IMR-90 (cell line): Measurements from ENCODE around the gene COL24A1. TPM values are rescaled to one million over a fixed set of nuclear protein-coding genes. Genes with fewer than 3 reads are reported as not detected.

Experiments
- ATAC-seq: fragments of 200-7000 bp; cut with Tn5 transposase; 2 replicates; pipeline ENCODE4 v1.9.1; 2020; ENCODE audit warnings: low read depth, mild to moderate bottlenecking, moderate library complexity
- BruUV-seq: library from RNA; stranded (reverse); fragments of 400-500 nt; replicated peaks from 2 replicates; lab custom pipeline; 2021; lab: Mats Ljungman, UMichigan
- CTCF ChIA-PET: fragments of 300-600 bp; formaldehyde crosslinking; extraction: SDS; loops from one replicate; lab custom pipeline; 2021; ENCODE audit warnings: antibody characterized with exemption; lab: Yijun Ruan, JAX
- POLR2A ChIA-PET: fragments of 300-600 bp; sonication (Branson Sonifier 250); formaldehyde crosslinking; loops from one replicate; lab custom pipeline; 2022; ENCODE audit warnings: antibody characterized with exemption; ENCODE audit not compliant: unreplicated experiment; lab: Charles Lee
- DNase-seq: peaks from one replicate; pipeline ENCODE4 v3.0.0; 2013
- H2AFZ ChIP-seq: replicated peaks from 2 replicates; pipeline ENCODE3; 2013; ENCODE audit warnings: low read length, mild to moderate bottlenecking; ENCODE audit not compliant: poor library complexity
- H2AK5ac ChIP-seq: 2 replicates; pipeline ENCODE4 v1.6.1; 2013; ENCODE audit warnings: low read depth, low read length, inconsistent platforms
- H2AK9ac ChIP-seq: replicated peaks from 2 replicates; pipeline ENCODE3; 2013; ENCODE audit warnings: mild to moderate bottlenecking, low read depth, low read length, moderate library complexity; ENCODE audit not compliant: poor library complexity
- H2BK120ac ChIP-seq: 2 replicates; pipeline ENCODE4 v1.6.1; 2013; ENCODE audit warnings: low read depth, low read length, inconsistent platforms
- H2BK15ac ChIP-seq: 3 replicates; pipeline ENCODE4 v1.6.1; 2013; ENCODE audit warnings: low read depth, low read length, inconsistent platforms
- H2BK20ac ChIP-seq: 2 replicates; pipeline ENCODE4 v1.6.1; 2013; ENCODE audit warnings: low read depth, mild to moderate bottlenecking, inconsistent platforms, low read length, moderate library complexity
- H2BK5ac ChIP-seq: 2 replicates; pipeline ENCODE4 v1.6.1; 2013; ENCODE audit warnings: mild to moderate bottlenecking, low read depth, low read length, inconsistent platforms; ENCODE audit not compliant: poor library complexity, severe bottlenecking
- H3K14ac ChIP-seq: replicated peaks from 2 replicates; pipeline ENCODE4 v1.6.1; 2013; ENCODE audit warnings: low read depth, low read length, inconsistent platforms
- H3K18ac ChIP-seq: 2 replicates; pipeline ENCODE4 v1.6.1; 2013; ENCODE audit warnings: low read depth, low read length, control low read depth
- H3K23ac ChIP-seq: 2 replicates; pipeline ENCODE4 v1.6.1; 2013; ENCODE audit warnings: low read depth, low read length, inconsistent platforms
- H3K27ac ChIP-seq: 2 replicates; pipeline ENCODE4 v1.5.1; 2013; ENCODE audit warnings: mild to moderate bottlenecking, control low read depth, low read length; ENCODE audit not compliant: insufficient read depth
- H3K27me3 ChIP-seq: 2 replicates; pipeline ENCODE4 v1.6.1; 2013; ENCODE audit warnings: low read length; ENCODE audit not compliant: control insufficient read depth, insufficient read depth
- H3K36me3 ChIP-seq: 2 replicates; pipeline ENCODE4 v1.6.1; 2013; ENCODE audit warnings: low read length, mixed read lengths; ENCODE audit not compliant: control insufficient read depth, insufficient read depth
- H3K4ac ChIP-seq: 2 replicates; pipeline ENCODE4 v1.6.1; 2013; ENCODE audit warnings: low read depth, low read length, inconsistent platforms
- H3K4me1 ChIP-seq: 2 replicates; pipeline ENCODE4 v1.6.1; 2013; ENCODE audit warnings: low read length, mixed read lengths; ENCODE audit not compliant: control insufficient read depth, insufficient read depth
- H3K4me2 ChIP-seq: 2 replicates; pipeline ENCODE4 v1.6.1; 2013; ENCODE audit warnings: low read depth, mild to moderate bottlenecking, control low read depth, low read length, moderate library complexity
- H3K4me3 ChIP-seq: 2 replicates; pipeline ENCODE4 v1.5.1; 2013; ENCODE audit warnings: low read depth, mild to moderate bottlenecking, control low read depth, low read length, moderate library complexity; ENCODE audit not compliant: insufficient read depth
- H3K56ac ChIP-seq: 2 replicates; pipeline ENCODE4 v1.6.1; 2013; ENCODE audit warnings: low read length, inconsistent platforms; ENCODE audit not compliant: insufficient read depth; ENCODE audit errors: extremely low read depth
- H3K79me1 ChIP-seq, 2 experiments: 2 replicates each; pipeline ENCODE4 v1.6.1; 2013; ENCODE audit warnings: low read length in 2 of 2, inconsistent platforms in 1 of 2, low read depth in 1 of 2
- H3K9ac ChIP-seq: 2 replicates; pipeline ENCODE4 v1.6.1; 2013; ENCODE audit warnings: low read depth, low read length, control low read depth
- H3K9me1 ChIP-seq: 2 replicates; pipeline ENCODE4 v1.6.1; 2013; ENCODE audit warnings: low read length, inconsistent platforms; ENCODE audit not compliant: insufficient read depth
- H3K9me3 ChIP-seq: 2 replicates; pipeline ENCODE4 v1.6.1; 2013; ENCODE audit warnings: low read length; ENCODE audit not compliant: control insufficient read depth, insufficient read depth
- H4K20me1 ChIP-seq: 2 replicates; pipeline ENCODE4 v1.6.1; 2013; ENCODE audit warnings: low read length, inconsistent platforms; ENCODE audit not compliant: insufficient read depth
- H4K5ac ChIP-seq: 2 replicates; pipeline ENCODE4 v1.6.1; 2013; ENCODE audit warnings: mild to moderate bottlenecking, low read depth, low read length, control low read depth
- H4K8ac ChIP-seq, 2 experiments: 2 replicates each; pipeline ENCODE4 v1.6.1; 2013; ENCODE audit warnings: low read depth in 2 of 2, low read length in 2 of 2, control low read depth in 1 of 2, inconsistent platforms in 1 of 2
- H4K91ac ChIP-seq: 2 replicates; pipeline ENCODE4 v1.6.1; 2013; ENCODE audit warnings: low read depth, low read length, inconsistent platforms; ENCODE audit not compliant: insufficient read depth
- BHLHE40 ChIP-seq: fragments of 150-350 bp; IDR thresholded peaks from 2 replicates; pipeline ENCODE4 v1.6.1; 2016; ENCODE audit warnings: mild to moderate bottlenecking, low read depth, low read length
- CHD1 ChIP-seq: IDR thresholded peaks from 2 replicates; pipeline ENCODE4 v1.6.1; 2012; ENCODE audit warnings: low read depth, low read length, improper control_type of control experiment
- CTCF ChIP-seq: conservative IDR thresholded peaks from 2 replicates; pipeline ENCODE4 v1.5.1; 2012; ENCODE audit warnings: mild to moderate bottlenecking, low read depth, low read length, improper control_type of control experiment
- FOS ChIP-seq: fragments of 150-350 bp; IDR thresholded peaks from 2 replicates; pipeline ENCODE4 v1.6.1; 2016; ENCODE audit warnings: low read depth, low read length
- MAFK ChIP-seq: IDR thresholded peaks from 2 replicates; pipeline ENCODE4 v1.6.1; 2012; ENCODE audit warnings: low read depth, low read length, improper control_type of control experiment
- MAZ ChIP-seq: IDR thresholded peaks from 2 replicates; pipeline ENCODE4 v1.6.1; 2012; ENCODE audit warnings: low read depth, mild to moderate bottlenecking, low read length, improper control_type of control experiment, moderate library complexity, borderline replicate concordance
- MXI1 ChIP-seq: IDR thresholded peaks from 2 replicates; pipeline ENCODE4 v1.6.1; 2012; ENCODE audit warnings: low read depth, mild to moderate bottlenecking, low read length, moderate library complexity, borderline replicate concordance
- NFE2L2 ChIP-seq: fragments of 150-350 bp; IDR thresholded peaks from 2 replicates; pipeline ENCODE4 v1.6.1; 2016; ENCODE audit warnings: low read depth, mild to moderate bottlenecking, low read length
- RFX5 ChIP-seq: IDR thresholded peaks from 2 replicates; pipeline ENCODE4 v1.8.0; 2012; ENCODE audit warnings: low read depth, mild to moderate bottlenecking, low read length, moderate library complexity
- SMC3 ChIP-seq: fragments of 150-350 bp; IDR thresholded peaks from 2 replicates; pipeline ENCODE4 v1.6.1; 2016; ENCODE audit warnings: low read depth, mild to moderate bottlenecking, antibody characterized with exemption, low read length, moderate library complexity
- WGBS, 2 experiments: methylation state at CpG; one replicate each; pipeline versions ENCODE4 v1.1.5 to v1.1.7; 2013; ENCODE audit warnings: missing lambda C conversion rate in 2 of 2; ENCODE audit not compliant: insufficient read length in 1 of 2; ENCODE audit errors: extremely low coverage in 2 of 2; 5-methylcytosine and 5-hydroxymethylcytosine counted together
- dilution Hi-C: fragments of 300-500 bp; cut with HindIII; formaldehyde crosslinking; loops from one replicate; pipeline ENCODE4 v1.14.3; 2018; ENCODE audit warnings: low sequenced_read_pairs; ENCODE audit not compliant: unreplicated experiment
- in situ Hi-C: fragments of 300-500 bp; cut with MboI; formaldehyde crosslinking; loops from 3 replicates; pipeline ENCODE4 v1.14.3; 2019; ENCODE audit warnings: low sequenced_read_pairs, inconsistent platforms, mixed read lengths
- intact Hi-C: fragments of 100-400 bp; cut with micrococcal nuclease; formaldehyde crosslinking; loops from 2 replicates; pipeline ENCODE4 v1.10.0; 2022
- polyA plus RNA-seq, 3 experiments: library from polyadenylated mRNA; depleted of rRNA; stranded (reverse); fragments of >200 nt; gene quantifications; 2 replicates each; pipeline ENCODE4 v1.2.3, GENCODE V29; 2012; ENCODE audit warnings: low replicate concordance in 1 of 3
- total RNA-seq: library from RNA; depleted of rRNA; stranded (reverse); fragments of >200 nt; gene quantifications from 2 replicates; pipeline ENCODE4 v1.2.3, GENCODE V29; 2012

The COL24A1 gene
- total and polyA plus RNA-seq, 2 of the 4 experiments (the other 2 are of a cell fraction) = 1.4 to 2.2 TPM

GRCh38 chr1:85838238-85838637, 318.3 kb downstream of the COL24A1 start:
- no peaks in the 10 kb centered on the region for H3K27me3 ChIP-seq
- dilution Hi-C loops (no loop called here), intact Hi-C loops (no loop called here), in situ Hi-C loops (no loop called here)
- H2BK20ac ChIP-seq = no peak overlapping the region
- H3K4me1 ChIP-seq = no peaks in the 10 kb centered on the region
- H3K9me1 ChIP-seq = no peaks in the 10 kb centered on the region
- no peak overlapping the region for H2AK9ac ChIP-seq
- no peak overlapping the region for H3K23ac ChIP-seq
- H3K14ac ChIP-seq = no peak overlapping the region
- WGBS, 2 experiments = no CpG with 5 or more reads among the region's 2 CpGs
- ChIA-PET POLR2A (no interaction called here), CTCF (no interaction called here)
- H3K4me2 ChIP-seq = no peak overlapping the region
- H2AFZ ChIP-seq = no peak overlapping the region
- no peak overlapping the region for H2BK15ac ChIP-seq
- no TSS peak for BruUV-seq
- TF ChIP-seq MAFK (no peak), SMC3 (no peak), RFX5 (no peak), MXI1 (no peak), BHLHE40 (no peak), MAZ (no peak), NFE2L2 (no peak), CHD1 (no peak), FOS (no peak), CTCF (no peak)
- H3K79me1 ChIP-seq = no peaks in the 10 kb centered on the region
- H3K9ac ChIP-seq = no peak overlapping the region
- no peak overlapping the region for H3K27ac ChIP-seq
- H3K56ac ChIP-seq = no peak overlapping the region
- H2BK5ac ChIP-seq = no peak overlapping the region
- no peak overlapping the region for H3K4me3 ChIP-seq
- H3K4ac ChIP-seq = no peak overlapping the region
- no peak overlapping the region for H2BK120ac ChIP-seq
- no peak overlapping the region for H4K8ac ChIP-seq
- H3K36me3 ChIP-seq = no peaks in the 10 kb centered on the region
- H2AK5ac ChIP-seq = no peak overlapping the region
- H4K20me1 ChIP-seq = no peaks in the 10 kb centered on the region
- DNase-seq (no peak), ATAC-seq (no peak)
- no peaks in the 10 kb centered on the region for H3K9me3 ChIP-seq
- no peak overlapping the region for H3K18ac ChIP-seq
- no peak overlapping the region for H4K91ac ChIP-seq
- no peak overlapping the region for H4K5ac ChIP-seq
